H9 (cell line): ENCODE results near the gene MYMX. TPM values are rescaled to one million over a fixed set of nuclear protein-coding genes. Genes with fewer than 3 reads are reported as not detected.

Experiments used
- DNase-seq: peaks from one replicate; pipeline ENCODE4 v3.0.0-alpha.2; 2017
- H2AFZ ChIP-seq: one replicate; pipeline ENCODE4 v1.6.1; 2013; ENCODE audit warnings: mild to moderate bottlenecking, low read length, control low read depth, moderate library complexity
- H2AK5ac ChIP-seq: 2 replicates; pipeline ENCODE4 v1.6.1; 2013; ENCODE audit warnings: low read length, control low read depth, mixed read lengths; ENCODE audit not compliant: insufficient read length
- H2BK120ac ChIP-seq: one replicate; pipeline ENCODE4 v1.6.1; 2013; ENCODE audit warnings: low read depth, mild to moderate bottlenecking, low read length, control low read depth, inconsistent platforms; ENCODE audit not compliant: poor library complexity, severe bottlenecking
- H2BK12ac ChIP-seq: 2 replicates; pipeline ENCODE4 v1.6.1; 2013; ENCODE audit warnings: low read length, control low read depth, mixed read lengths, low read depth; ENCODE audit not compliant: insufficient read length
- H2BK15ac ChIP-seq: 2 replicates; pipeline ENCODE4 v1.6.1; 2013; ENCODE audit warnings: low read depth, low read length, control low read depth
- H2BK20ac ChIP-seq: one replicate; pipeline ENCODE4 v1.6.1; 2013; ENCODE audit warnings: low read depth, mild to moderate bottlenecking, low read length, control low read depth, inconsistent platforms; ENCODE audit not compliant: poor library complexity, severe bottlenecking
- H2BK5ac ChIP-seq: 2 replicates; pipeline ENCODE4 v1.6.1; 2013; ENCODE audit warnings: low read length, control low read depth, mixed read lengths; ENCODE audit not compliant: insufficient read length
- H3K14ac ChIP-seq: 2 replicates; pipeline ENCODE4 v1.6.1; 2013; ENCODE audit warnings: low read length, control low read depth; ENCODE audit not compliant: insufficient read depth
- H3K18ac ChIP-seq: 2 replicates; pipeline ENCODE4 v1.6.1; 2013; ENCODE audit warnings: low read depth, mild to moderate bottlenecking, mixed read lengths, low read length, control low read depth; ENCODE audit not compliant: insufficient read length
- H3K23ac ChIP-seq: 2 replicates; pipeline ENCODE4 v1.6.1; 2013; ENCODE audit warnings: low read length, control low read depth, mixed read lengths, low read depth; ENCODE audit not compliant: insufficient read length
- H3K23me2 ChIP-seq: 2 replicates; pipeline ENCODE4 v1.6.1; 2013; ENCODE audit warnings: low read depth, mild to moderate bottlenecking, mixed read lengths, low read length, control low read depth; ENCODE audit not compliant: insufficient read length, poor library complexity, severe bottlenecking
- H3K27ac ChIP-seq: 2 replicates; pipeline ENCODE4 v1.5.1; 2013; ENCODE audit warnings: low read length, control low read depth, mixed read lengths, low read depth; ENCODE audit not compliant: insufficient read length
- H3K27me3 ChIP-seq: 2 replicates; pipeline ENCODE4 v1.6.1; 2013; ENCODE audit warnings: low read length, control low read depth, inconsistent platforms; ENCODE audit not compliant: insufficient read depth
- H3K4ac ChIP-seq: 2 replicates; pipeline ENCODE4 v1.6.1; 2013; ENCODE audit warnings: low read depth, mild to moderate bottlenecking, control low read depth, inconsistent platforms, low read length, moderate library complexity
- H3K4me1 ChIP-seq: 2 replicates; pipeline ENCODE4 v1.6.1; 2013; ENCODE audit warnings: low read length, control low read depth, inconsistent platforms; ENCODE audit not compliant: insufficient read depth
- H3K4me2 ChIP-seq: 2 replicates; pipeline ENCODE4 v1.6.1; 2013; ENCODE audit warnings: low read length, control low read depth, mixed read lengths; ENCODE audit not compliant: insufficient read length, insufficient read depth
- H3K56ac ChIP-seq: 2 replicates; pipeline ENCODE4 v1.6.1; 2013; ENCODE audit warnings: low read depth, mild to moderate bottlenecking, mixed read lengths, low read length, control low read depth; ENCODE audit not compliant: insufficient read length
- H3K79me1 ChIP-seq: 2 replicates; pipeline ENCODE4 v1.6.1; 2013; ENCODE audit warnings: low read depth, mild to moderate bottlenecking, moderate library complexity, low read length, control low read depth, inconsistent platforms; ENCODE audit not compliant: insufficient read depth, poor library complexity, severe bottlenecking
- H3K79me2 ChIP-seq: 2 replicates; pipeline ENCODE4 v1.6.1; 2013; ENCODE audit warnings: low read length, control low read depth, inconsistent platforms; ENCODE audit not compliant: insufficient read depth
- H3K9ac ChIP-seq: 2 replicates; pipeline ENCODE4 v1.6.1; 2013; ENCODE audit warnings: low read length, control low read depth, mixed read lengths; ENCODE audit not compliant: insufficient read length; ENCODE audit errors: extremely low read depth
- H3K9me3 ChIP-seq: one replicate; pipeline ENCODE4 v1.6.1; 2013; ENCODE audit warnings: low read depth, low read length, inconsistent platforms; ENCODE audit not compliant: control insufficient read depth
- H3T11ph ChIP-seq: one replicate; pipeline ENCODE4 v1.6.1; 2013; ENCODE audit warnings: mild to moderate bottlenecking, low read length, control low read depth, inconsistent platforms
- H4K20me1 ChIP-seq: one replicate; pipeline ENCODE4 v1.6.1; 2013; ENCODE audit not compliant: control insufficient read depth, insufficient read length, insufficient read depth
- H4K5ac ChIP-seq: 2 replicates; pipeline ENCODE4 v1.6.1; 2013; ENCODE audit warnings: low read depth, mild to moderate bottlenecking, mixed read lengths, low read length, control low read depth; ENCODE audit not compliant: insufficient read length
- H4K8ac ChIP-seq: replicated peaks from 2 replicates; pipeline ENCODE4 v1.6.1; 2013; ENCODE audit warnings: low read length, control low read depth, mixed read lengths, low read depth; ENCODE audit not compliant: insufficient read length
- H4K91ac ChIP-seq: 2 replicates; pipeline ENCODE4 v1.6.1; 2013; ENCODE audit warnings: low read depth, mild to moderate bottlenecking, moderate library complexity, mixed read lengths, low read length, control low read depth; ENCODE audit not compliant: insufficient read length
- H3K27ac Mint-ChIP-seq, 3 experiments: 2 replicates in 2 of 3; 3 replicates in 1 of 3; pipeline ENCODE4 v1.8.0; 2020 to 2021; ENCODE audit warnings: mixed read lengths in 3 of 3, mild to moderate bottlenecking in 1 of 3, moderate library complexity in 1 of 3
- H3K27me3 Mint-ChIP-seq: 2 replicates; pipeline ENCODE4 v1.8.0; 2021; ENCODE audit warnings: low read depth, mild to moderate bottlenecking, moderate library complexity, mixed read lengths
- H3K36me3 Mint-ChIP-seq, 3 experiments: 2 replicates in 2 of 3; 3 replicates in 1 of 3; pipeline ENCODE4 v1.8.0; 2020 to 2021; ENCODE audit warnings: low read depth in 3 of 3, mixed read lengths in 3 of 3; ENCODE audit not compliant: insufficient read depth in 1 of 3
- H3K4me1 Mint-ChIP-seq, 2 experiments: 2 replicates each; pipeline ENCODE4 v1.8.0; 2020; ENCODE audit warnings: mixed read lengths in 2 of 2
- H3K4me3 Mint-ChIP-seq, 2 experiments: 2 replicates in 1 of 2; 3 replicates in 1 of 2; pipeline ENCODE4 v1.8.0; 2020 to 2021; ENCODE audit warnings: mild to moderate bottlenecking in 2 of 2, mixed read lengths in 2 of 2, moderate library complexity in 1 of 2
- H3K9me3 Mint-ChIP-seq, 2 experiments: 2 replicates in 1 of 2; 3 replicates in 1 of 2; pipeline ENCODE4 v1.8.0; 2020; ENCODE audit warnings: mild to moderate bottlenecking in 2 of 2, mixed read lengths in 2 of 2, moderate library complexity in 1 of 2
- WGBS: extraction: QIAGEN DNeasy Blood & Tissue Kit; methylation state at CpG from one replicate; pipeline ENCODE4 v1.1.7; 2013; ENCODE audit warnings: missing lambda C conversion rate, low lambda C conversion rate, mixed read lengths; ENCODE audit not compliant: insufficient read length; ENCODE audit errors: extremely low coverage; 5-methylcytosine and 5-hydroxymethylcytosine counted together
- total RNA-seq: library from RNA; stranded (reverse); gene quantifications from 2 replicates; pipeline ENCODE4 v1.2.1, GENCODE V29; 2021
- TF ChIP-seq, protein P1 (sequence below): fragments of 200-600 bp; sonication (generic); conservative IDR thresholded peaks from 3 replicates; pipeline ENCODE4 v1.8.0; 2021; ENCODE audit warnings: antibody characterized with exemption, mild to moderate bottlenecking

Gene MYMX
- total RNA-seq, 1 experiment from 2014 or later: 1.1 TPM

DNA sequence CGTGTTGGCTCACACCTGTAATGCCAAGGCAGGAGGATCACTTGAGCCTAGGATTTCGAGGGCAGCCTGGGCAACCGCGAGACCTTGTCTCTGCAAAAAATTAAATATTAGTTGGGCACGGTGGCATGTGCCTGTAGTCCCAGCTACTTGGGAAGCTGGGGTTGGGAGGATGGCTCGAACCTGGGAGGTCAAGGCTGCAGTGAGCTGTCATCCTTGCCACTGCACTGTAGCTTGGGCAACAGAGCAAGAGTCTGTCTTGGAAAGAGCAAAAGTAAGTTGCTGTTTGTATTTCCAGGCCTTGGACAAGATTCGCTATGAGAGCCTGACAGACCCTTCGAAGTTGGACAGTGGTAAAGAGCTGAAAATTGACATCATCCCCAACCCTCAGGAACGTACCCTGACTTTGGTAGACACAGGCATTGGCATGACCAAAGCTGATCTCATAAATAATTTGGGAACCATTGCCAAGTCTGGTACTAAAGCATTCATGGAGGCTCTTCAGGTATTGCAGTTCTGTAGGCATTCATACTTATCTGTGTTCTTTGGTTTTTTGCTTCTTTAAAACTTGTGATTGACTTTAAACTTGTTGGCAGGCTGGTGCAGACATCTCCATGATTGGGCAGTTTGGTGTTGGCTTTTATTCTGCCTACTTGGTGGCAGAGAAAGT is 32.5 kb downstream of the MYMX start:
- no peak overlapping the region for H3K4ac ChIP-seq
- no peak overlapping the region for H2BK120ac ChIP-seq
- no peak overlapping the region for H2BK5ac ChIP-seq
- H2BK20ac ChIP-seq: no peak overlapping the region
- no peaks in the 10 kb centered on the region for H3K79me1 ChIP-seq
- no peak overlapping the region for H3K56ac ChIP-seq
- no peak overlapping the region for H3K23ac ChIP-seq
- no peak overlapping the region for H2BK12ac ChIP-seq
- H4K91ac ChIP-seq: no peak overlapping the region
- H3K9me3 Mint-ChIP-seq: peaks cover 3 to 4% of the 10 kb centered on the region in 2 experiments; a peak in 3 of 5 replicates
- H2AFZ ChIP-seq: no peak overlapping the region
- H3K14ac ChIP-seq: no peak overlapping the region
- H3K18ac ChIP-seq: no peak overlapping the region
- TF ChIP-seq, protein P1, sequence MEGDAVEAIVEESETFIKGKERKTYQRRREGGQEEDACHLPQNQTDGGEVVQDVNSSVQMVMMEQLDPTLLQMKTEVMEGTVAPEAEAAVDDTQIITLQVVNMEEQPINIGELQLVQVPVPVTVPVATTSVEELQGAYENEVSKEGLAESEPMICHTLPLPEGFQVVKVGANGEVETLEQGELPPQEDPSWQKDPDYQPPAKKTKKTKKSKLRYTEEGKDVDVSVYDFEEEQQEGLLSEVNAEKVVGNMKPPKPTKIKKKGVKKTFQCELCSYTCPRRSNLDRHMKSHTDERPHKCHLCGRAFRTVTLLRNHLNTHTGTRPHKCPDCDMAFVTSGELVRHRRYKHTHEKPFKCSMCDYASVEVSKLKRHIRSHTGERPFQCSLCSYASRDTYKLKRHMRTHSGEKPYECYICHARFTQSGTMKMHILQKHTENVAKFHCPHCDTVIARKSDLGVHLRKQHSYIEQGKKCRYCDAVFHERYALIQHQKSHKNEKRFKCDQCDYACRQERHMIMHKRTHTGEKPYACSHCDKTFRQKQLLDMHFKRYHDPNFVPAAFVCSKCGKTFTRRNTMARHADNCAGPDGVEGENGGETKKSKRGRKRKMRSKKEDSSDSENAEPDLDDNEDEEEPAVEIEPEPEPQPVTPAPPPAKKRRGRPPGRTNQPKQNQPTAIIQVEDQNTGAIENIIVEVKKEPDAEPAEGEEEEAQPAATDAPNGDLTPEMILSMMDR: no peak
- H3K27ac ChIP-seq: no peak overlapping the region
- no peaks in the 10 kb centered on the region for H3K9me3 ChIP-seq
- H4K5ac ChIP-seq: no peak overlapping the region
- peak overlapping the region; percentile 39 for H3K9ac ChIP-seq
- WGBS: no CpG with 5 or more reads among the region's 9 CpGs
- H3K4me1 ChIP-seq: peaks cover 12% of the 10 kb centered on the region; the same call in 1 of the 2 replicates
- peak overlapping the region; percentile 79 to 100 (median 97); a peak in 5 of 7 replicates for H3K27ac Mint-ChIP-seq
- no peak for DNase-seq
- H3T11ph ChIP-seq: no peak overlapping the region
- H2AK5ac ChIP-seq: no peak overlapping the region
- H3K27me3 Mint-ChIP-seq: peaks cover 5% of the 10 kb centered on the region
- peak overlapping the region; percentile 76 for H3K4me2 ChIP-seq
- peak overlapping the region; percentile 99 to 100 for H3K4me3 Mint-ChIP-seq
- H3K36me3 Mint-ChIP-seq: peaks cover 64 to 74% (median 72%) of the 10 kb centered on the region in 3 experiments
- peaks cover 27% of the 10 kb centered on the region for H3K79me2 ChIP-seq
- H3K4me1 Mint-ChIP-seq: peaks cover 44 to 48% of the 10 kb centered on the region in 2 experiments
- no peak overlapping the region for H2BK15ac ChIP-seq
- H4K20me1 ChIP-seq: no peaks in the 10 kb centered on the region
- H4K8ac ChIP-seq: no peak overlapping the region
- H3K27me3 ChIP-seq: no peaks in the 10 kb centered on the region
- peaks cover 10% of the 10 kb centered on the region for H3K23me2 ChIP-seq
